Glomerular visceral epithelial cell (primary cell): Measurements from ENCODE around the gene ZFP62.

Source experiments
- DNase-seq: peaks from one replicate; pipeline ENCODE4 v3.0.0-alpha.2; 2016; ENCODE audit errors: extremely low spot score

Gene ZFP62

DNA sequence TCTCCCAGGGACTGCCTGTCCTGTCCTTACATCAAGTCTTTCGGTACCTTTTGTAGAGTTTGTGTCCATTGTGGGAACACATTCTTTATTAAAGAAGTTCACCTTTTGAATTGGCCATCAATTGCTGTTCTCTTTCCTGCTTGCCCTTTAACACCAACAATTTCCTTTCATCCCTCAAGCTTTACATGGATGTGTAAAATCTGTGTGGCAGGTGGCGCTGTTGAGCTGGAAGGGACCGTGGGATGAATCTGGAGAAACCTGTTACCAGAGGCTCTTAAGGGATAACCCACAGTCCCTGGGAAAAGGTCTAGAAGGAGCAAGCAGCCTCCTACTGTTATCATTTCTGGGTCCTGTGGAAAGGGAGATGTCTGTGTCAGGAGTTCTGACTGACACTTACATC, 7.9 kb upstream of the ZFP62 start:
- peak; percentile 76 for DNase-seq

DNA sequence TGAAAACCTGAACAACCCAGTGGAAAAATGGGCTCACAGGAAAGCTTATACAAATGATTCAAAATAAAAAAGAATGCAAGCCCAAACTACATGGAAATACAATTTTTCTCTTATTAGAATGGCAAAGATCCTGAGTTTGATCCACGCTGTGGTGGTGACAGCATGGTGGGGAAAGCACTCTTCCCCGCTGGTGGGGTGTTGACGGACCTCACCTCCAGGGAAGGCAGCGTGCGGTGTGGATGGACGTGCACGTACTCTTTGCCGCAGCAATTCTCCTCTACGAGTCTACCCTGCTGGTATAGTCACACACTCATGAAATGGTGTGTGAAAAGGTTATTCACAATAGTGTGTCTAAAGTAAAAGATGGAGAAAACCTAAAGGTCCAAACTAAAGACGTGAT, 5.9 kb upstream of the ZFP62 start:
- DNase-seq = no peak

DNA sequence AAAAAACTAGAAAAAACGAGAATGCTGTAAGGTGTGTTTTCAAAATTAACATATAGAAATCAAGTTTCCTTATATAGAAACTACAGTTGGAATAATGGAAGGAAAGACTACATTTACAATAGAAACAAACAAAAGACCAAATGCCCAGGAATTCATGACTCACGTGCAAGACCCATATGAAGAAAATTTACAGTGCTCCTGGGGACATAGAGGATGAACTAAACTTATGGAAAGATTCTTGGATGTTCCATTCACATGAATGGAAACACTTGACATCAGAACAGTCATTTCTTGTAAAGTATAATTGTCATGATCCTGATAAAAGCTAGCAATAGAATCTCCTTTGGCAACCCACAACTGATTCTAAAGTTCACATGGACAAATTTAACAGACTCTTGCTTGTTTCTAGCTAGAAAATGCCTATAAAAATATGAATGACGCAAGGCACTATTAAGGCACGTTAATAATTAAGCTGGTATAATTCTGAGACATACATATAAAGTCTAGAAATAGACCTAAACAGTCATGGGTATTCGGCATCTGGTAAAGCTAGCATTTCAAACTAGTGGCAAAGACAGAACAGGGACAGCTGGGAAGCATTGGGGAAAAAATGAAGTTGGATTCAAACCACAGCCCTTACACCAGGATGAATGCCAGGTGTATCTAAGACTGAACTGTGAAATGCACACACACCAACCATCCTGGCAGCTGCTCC, 5.1 kb upstream of the ZFP62 start:
- DNase-seq = peak; percentile 16

DNA sequence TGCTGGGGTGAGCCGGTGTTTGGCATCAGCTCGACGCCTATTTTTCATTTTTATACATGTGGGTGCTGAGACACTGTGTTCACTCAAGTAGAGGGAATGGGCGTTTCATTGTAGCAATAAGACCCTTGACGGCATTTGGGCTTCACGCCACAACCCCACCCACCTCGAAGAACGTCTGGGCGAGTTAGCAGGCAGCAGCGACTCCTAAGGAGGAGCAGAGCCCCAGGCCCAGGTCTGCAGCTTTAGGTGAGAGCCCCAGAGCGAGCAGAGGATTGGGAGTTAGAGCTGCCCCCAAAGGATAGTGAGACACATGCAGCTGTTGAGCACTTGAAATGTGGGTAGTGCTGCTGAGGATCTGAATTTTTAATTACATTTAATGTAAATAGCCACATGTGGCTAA, 1.6 kb upstream of the ZFP62 start:
- DNase-seq = no peak

DNA sequence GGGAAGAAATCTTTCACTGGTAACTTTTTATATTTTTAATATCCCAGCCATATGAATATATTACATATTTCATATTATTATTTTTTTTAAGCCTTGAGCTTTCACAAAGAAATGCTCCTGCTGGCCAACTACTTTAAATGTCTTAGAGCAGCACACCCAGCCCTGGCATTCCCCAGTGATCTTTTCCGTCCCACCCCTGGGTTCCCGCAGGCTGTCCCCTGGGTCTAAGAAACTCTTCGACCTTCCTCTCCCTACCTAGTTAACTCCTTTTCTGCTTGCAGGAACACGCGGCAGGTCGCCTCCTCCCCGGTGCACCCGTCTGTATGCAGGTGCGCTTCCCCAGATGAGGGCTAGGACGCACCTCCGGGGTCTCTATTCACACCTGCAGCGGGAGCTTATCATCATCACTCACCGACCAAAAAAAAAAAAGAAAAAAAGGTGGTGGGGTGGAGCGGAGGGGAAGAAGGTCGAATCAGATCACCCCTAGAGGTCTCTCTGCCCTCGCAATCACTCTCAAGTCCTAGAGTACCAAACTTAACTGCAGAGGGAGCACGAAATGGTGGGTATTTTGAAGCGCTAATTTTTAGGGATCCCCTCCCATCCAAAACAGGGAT, 696 bp downstream of the ZFP62 start:
- DNase-seq = no peak

DNA sequence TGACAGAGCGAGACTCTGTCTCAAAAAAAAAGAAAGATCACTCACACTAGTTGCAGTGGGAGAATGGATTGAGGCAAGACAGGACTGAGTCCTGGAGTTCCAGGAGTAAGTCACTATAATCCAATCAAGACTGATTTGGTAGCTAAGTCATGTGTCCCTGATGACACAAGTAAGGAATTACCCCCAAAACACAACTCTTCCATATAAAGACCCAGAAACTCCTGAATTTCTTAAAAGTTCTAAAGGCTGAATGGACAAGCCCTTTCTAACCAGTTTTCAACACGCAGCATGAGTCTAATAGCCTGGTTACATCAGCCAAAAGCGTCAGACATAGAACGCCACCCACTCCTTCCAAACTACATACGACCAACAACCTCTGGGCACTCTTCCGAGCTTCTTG, 2.5 kb downstream of the ZFP62 start:
- DNase-seq = no peak

DNA sequence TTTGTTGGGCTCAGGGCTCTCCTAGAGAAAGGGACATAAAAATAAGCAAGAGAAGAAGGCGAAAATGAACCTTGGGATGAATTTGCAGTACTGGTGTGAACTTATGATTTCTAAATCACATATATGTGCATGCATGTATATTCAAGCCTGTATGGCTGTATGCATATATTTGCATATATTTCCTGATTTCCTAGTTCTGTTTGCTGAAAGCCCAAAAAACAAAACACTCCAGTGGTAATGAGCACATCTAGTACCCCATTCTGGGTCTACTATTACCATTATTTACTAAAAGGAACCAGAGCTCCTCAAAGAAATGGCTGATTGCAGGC, 7.3 kb downstream of the ZFP62 start:
- DNase-seq = no peak

DNA sequence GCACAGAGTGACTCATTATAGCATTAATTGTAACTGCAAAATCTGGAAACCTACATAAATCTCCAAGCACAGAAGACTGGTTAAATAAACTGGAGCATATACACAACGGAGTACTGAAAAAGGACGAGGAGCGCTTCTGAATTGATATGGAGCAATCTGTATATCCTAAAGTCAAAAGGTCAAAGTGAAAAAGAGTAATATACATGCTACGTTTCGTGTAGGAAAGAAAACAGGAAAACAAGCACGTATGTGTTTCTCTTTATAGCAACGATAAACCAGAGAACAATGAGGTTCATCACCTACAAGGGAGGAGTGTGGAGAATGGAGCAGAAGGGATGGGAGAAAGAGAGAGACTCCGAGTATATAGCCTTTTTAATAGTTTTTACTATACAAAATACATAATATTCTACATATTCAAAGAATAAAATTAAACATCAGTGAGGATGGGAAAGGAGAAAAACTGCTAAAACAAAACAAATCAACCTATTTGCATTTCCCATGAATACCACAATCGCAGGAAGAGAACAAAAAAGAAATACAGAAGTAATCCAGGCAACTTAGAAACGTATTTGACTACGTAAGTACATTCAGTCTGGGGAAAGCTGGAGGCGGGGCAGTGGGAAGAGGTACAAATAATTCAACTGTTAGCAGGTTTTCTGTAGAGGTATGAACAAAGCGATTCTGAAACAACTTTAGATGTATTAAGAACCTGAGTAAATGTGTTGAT, 7.8 kb downstream of the ZFP62 start:
- no peak for DNase-seq

DNA sequence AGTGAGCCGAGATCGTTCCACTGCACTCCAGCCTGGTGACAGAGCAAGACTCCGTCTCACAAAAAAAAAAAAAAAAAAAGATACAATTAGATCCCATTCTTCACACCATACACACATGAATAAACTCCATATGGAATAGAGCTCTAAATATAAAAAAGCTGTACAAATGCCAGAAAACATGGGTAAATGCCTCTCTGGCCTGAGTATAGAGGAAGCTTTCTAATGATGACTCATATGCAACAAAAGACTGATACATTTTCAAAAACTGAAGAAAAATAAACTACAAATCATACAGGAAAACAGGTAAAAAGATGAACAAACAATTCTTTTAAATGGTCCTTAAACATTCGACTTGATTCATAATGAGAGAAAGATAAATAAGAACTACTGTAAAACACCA, 8.6 kb downstream of the ZFP62 start:
- no peak for DNase-seq

DNA sequence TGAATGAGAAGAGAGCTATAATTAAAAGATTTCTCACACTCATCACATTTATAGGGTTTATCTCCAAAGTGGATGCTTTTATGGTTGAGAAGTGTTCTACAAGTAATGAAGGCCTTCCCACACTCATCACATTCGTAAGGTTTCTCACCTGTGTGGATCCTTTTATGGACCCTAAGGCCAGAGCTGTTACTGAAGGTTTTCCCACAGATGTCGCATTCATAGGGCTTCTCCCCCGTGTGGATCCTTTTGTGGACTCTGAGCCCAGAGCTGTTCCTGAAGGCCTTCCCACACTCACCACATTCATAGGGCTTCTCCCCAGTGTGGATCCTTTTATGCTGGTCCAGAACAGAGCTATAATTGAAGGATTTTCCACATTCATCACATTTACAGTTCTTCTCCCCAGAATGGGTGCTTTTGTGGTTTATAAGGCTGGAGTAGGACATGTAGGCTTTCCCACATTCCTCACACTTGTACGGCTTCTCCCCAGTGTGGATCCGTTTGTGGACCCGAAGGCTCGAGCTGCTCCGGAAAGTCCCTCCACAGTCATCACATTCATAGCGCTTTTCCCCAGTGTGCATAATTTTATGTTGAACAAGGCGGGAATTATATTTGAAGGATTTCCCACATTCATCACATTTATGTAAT, 10.5 kb downstream of the ZFP62 start:
- DNase-seq = no peak

DNA sequence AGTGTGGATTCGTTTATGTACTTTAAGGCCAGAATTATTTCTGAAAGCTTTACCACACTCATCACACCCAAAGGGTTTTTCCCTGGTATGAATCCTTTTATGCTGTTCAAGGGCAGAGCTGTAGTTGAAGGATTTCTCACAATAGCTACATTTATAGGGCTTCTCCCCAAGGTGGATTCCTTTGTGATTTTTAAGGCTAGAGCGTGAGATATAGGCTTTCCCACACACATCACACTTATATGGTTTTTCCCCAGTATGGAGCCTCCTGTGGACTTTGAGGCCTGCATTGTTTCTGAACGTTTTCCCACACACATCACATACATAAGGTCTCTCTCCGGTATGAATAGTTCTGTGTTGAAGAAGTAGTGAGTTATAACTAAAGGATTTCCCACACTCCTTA, 11.2 kb downstream of the ZFP62 start:
- no peak for DNase-seq

DNA sequence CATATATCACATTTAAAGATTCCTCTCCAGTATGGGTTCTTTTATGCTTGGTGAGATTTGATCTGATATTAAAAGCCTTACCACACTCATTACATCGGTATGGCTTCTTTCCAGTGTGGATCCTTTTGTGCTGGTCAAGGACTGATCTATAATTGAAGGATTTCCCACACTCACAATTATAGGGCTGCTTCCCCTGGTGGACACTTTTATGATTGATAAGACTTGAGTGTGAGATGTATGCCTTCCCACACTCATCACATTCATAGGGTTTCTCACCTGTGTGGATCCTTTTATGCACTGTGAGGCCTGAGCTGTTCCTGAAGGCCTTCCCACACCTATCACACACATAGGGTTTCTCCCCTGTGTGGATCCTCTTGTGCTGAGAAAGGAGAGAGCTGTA, 12.2 kb downstream of the ZFP62 start:
- no peak for DNase-seq

DNA sequence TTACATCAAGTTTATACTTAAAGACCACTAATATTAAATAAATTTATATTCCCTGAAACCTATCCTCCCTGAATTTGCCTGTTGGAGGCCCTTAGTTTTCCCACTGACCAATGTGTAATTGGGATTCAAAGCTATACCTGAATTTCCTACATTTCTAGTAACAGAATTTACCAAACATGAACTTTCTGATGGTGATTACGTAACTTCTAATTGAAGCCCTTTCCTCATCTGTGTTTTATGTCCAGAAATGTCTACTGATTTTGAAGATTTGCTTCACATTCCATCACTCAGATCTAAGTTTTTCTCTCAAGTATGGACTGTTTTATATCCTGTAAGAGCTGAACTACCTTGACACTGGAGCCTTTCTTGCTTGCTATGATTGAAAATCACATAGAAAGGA, 12.8 kb downstream of the ZFP62 start:
- no peak for DNase-seq

DNA sequence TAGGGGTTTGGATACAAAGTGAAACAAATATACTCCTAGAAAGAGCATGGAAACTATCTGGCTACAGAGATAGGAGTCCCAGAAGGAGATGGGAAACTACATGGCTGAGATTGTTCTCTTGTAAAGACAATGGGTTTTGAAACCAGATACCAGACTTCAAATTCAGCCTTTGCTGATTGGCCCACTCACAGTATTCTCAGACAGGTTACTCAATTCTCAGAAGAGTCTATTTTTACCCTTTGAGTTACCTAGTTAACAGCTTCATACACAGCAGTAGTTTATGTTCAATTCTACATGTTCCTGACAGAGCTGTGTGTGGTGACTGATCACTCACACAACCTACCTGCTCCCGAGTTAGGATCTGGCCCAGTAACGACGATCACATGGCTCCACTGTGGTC, 14.1 kb downstream of the ZFP62 start:
- no peak for DNase-seq

DNA sequence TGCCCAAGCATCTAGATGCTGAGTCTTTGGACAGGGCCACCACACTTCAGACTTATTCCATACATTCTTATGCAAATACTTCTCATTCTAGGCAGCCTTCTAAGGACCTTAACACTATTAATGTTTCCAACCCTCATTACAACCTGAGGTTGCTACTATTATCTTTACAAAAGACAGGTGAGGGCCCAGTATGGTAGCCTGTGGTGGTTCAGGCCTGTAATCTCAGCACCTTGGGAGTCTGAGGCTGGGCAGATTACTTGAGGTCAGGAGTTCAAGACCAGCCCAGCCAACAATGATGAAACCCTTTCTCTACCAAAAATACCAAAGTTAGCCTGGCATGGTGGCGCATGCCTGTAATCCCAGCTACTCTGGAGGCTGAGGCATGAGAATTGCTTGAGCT, 16.2 kb downstream of the ZFP62 start:
- no peak for DNase-seq

DNA sequence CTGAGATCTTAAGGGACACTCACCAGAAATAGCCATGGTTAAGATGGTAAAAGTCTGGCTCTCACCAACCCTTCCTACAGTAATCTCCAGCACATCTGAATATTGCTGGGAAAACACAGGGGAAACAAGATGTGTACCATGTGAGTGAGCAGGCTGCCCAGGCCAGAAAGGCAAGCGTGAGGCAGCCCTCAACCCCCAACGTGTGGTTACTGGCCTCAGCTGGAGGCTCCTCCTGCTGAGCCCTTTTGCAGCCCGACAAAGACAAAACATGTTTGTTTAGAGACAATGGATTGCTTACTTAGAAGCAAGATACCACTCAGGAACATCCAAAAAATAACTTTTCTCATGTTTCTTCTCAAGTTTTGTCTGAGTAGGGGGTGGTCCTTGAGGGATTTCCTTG, 16.6 kb downstream of the ZFP62 start:
- no peak for DNase-seq

DNA sequence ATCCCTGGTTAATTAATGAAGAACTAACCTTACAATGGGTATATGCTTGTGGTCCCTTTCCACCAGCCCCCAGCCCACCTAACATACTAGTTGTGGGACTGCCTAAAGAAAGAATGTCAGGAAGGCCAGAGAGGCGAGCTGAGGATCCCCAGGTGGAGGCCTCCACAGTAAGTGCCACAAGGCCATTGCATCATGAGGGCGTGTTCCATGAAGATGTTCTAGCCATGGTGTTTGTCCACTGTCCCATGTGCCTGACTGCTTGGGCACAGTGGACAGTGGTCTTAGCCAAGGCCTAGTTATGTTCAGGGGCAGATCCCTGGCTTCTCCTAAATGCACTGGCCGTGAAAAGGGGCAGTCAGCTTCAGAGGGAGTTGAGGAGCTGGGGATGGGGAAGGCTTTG, 21.1 kb downstream of the ZFP62 start:
- no peak for DNase-seq

DNA sequence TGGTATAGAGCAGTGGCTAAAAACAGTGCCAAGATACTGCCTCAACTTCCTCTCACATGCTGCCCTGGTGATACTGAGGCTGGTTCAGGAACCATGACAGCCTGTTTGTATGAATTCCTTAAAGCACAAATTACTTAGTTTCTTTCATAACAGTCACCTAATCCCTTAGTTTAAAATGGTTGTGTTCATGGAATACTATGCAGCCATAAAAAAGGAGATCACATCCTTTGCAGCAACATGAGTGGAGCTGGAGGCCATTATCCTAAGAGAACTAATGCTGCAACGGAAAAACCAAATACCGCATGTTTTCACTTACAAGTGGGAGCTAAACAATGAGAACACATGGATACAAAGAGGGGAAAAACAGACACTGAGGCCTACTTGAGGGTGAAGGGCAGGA, 21.8 kb downstream of the ZFP62 start:
- DNase-seq = no peak

DNA sequence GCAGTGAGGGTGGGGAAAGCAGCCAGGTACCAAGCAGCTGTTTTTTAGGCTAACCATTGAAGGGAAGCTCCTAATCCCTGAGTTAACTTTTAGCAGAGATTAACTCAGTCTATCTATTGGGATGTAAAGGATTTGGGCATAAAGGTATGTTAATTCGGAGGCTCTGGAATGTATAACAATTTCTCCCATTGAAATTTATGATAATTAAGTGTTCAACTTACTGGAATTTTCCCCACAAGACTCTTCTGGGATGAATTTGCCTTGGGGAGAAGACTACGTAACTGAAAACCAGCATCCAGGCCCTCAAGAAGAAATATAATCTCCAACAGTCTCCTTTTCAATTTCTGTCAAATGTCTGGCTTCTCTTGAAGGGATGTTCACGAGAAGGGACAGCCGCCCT, 23.6 kb downstream of the ZFP62 start:
- DNase-seq = no peak

DNA sequence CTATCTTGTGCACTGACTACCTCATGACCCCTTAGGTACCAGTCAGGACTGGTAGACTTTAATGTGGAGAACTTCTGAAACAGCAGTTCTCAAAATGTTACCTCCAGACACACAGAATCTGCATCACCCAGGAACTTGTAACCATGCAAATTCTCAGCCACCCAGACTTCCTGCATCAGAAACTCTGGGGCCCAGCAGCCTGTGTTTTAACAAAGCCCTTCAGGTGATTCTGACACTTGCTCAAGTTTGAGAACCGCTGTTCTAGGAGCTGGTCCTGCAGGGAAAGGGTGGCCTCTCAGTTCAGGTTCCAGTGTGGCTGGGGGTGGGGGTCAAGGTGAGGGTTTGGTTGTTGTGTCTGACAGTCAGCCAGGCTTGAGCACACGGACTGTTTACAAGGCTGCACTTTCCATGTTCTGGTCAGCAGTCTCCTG, 28.4 kb downstream of the ZFP62 start:
- no peak for DNase-seq

DNA sequence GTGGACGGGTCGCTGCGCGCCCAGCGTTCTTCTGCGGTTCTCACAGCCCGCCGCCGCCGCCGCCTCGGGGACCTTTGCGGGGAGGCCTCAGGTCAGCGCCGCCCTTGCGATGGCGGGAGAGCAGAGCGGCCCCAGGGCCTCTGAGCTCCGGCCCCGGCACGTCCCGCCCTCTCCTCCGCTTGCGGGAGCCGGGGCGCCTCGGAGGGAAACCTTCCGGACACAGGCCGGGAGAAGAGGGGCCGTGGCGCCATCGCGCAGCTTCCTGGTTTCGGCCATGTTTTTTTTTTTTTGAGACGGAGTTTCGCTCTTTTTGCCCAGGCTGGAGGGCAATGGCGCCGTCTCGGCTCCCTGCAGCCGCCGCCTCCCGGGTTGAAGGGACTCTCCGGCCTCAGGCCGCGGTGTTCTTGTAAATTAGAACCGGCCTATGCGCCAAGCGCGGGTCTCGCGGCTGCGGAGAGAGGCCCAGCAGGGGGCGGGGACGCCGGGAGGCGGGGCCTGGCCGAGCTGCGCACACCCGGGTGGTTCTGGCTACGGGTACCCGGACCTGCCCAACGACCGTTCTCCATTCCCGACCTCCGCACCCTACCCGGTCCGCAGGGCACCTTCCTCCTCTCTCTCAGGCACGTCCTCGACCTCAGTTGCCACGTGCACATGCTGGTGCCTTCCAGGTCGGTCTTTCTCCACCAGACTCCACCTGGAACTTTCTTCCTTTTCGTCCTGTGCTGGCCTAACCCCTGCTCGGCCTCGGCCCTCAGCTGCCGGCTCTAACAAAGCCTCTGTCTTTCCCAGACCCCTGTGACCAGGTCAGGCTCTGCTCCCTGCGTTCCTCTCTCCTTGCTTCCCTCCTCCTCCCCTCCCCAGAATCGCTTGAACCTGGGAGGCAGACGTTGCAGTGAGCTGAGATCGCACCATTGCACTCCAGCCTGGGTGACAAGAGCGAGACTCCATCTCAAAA, 29.7 kb downstream of the ZFP62 start:
- peak; percentile 61 for DNase-seq
